GM19372 (cell line): ENCODE data around the gene KCNMA1.

Experiments used
- ATAC-seq: cut with Tn5 transposase; IDR thresholded peaks from one replicate; pipeline ENCODE4 v1.9.1; 2021; ENCODE audit warnings: mild to moderate bottlenecking, low read depth, moderate library complexity; ENCODE audit not compliant: unreplicated experiment

The KCNMA1 gene

GRCh38 chr10:76991621-76992020 is 646.0 kb downstream of the KCNMA1 start:
- ATAC-seq, result no peak

GRCh38 chr10:76990561-76990960 is 647.0 kb downstream of the KCNMA1 start:
- no peak for ATAC-seq

GRCh38 chr10:76984559-76985443 is 652.8 kb downstream of the KCNMA1 start:
- peak; percentile 97 for ATAC-seq

- ATAC-seq, result no peak
Measured at GRCh38 chr10:76983624-76984023, 654.0 kb downstream of the KCNMA1 start.

- ATAC-seq, result no peak
Measured at GRCh38 chr10:76982671-76983070, 654.9 kb downstream of the KCNMA1 start.

GRCh38 chr10:76981251-76981650 is 656.4 kb downstream of the KCNMA1 start:
- no peak for ATAC-seq

- ATAC-seq, result no peak
Measured at GRCh38 chr10:76977901-76978300, 659.7 kb downstream of the KCNMA1 start.

- ATAC-seq, result no peak
Measured at GRCh38 chr10:76977046-76977445, 660.6 kb downstream of the KCNMA1 start.

- no peak for ATAC-seq
Measured at GRCh38 chr10:76976142-76976541, 661.5 kb downstream of the KCNMA1 start.

GRCh38 chr10:76975126-76975525 is 662.5 kb downstream of the KCNMA1 start:
- no peak for ATAC-seq

GRCh38 chr10:76974017-76974691 is 663.5 kb downstream of the KCNMA1 start:
- ATAC-seq, result no peak

GRCh38 chr10:76973091-76974016 is 664.3 kb downstream of the KCNMA1 start:
- ATAC-seq, result no peak

- no peak for ATAC-seq
Measured at GRCh38 chr10:76972541-76972940, 665.1 kb downstream of the KCNMA1 start.

- no peak for ATAC-seq
Measured at GRCh38 chr10:76971547-76972170, 665.9 kb downstream of the KCNMA1 start.

GRCh38 chr10:76970711-76971519 is 666.7 kb downstream of the KCNMA1 start:
- ATAC-seq, result no peak

- no peak for ATAC-seq
Measured at GRCh38 chr10:76969366-76969948, 668.2 kb downstream of the KCNMA1 start.

- no peak for ATAC-seq
Measured at GRCh38 chr10:76968483-76968882, 669.1 kb downstream of the KCNMA1 start.

- ATAC-seq, result no peak
Measured at GRCh38 chr10:76962851-76963250, 674.8 kb downstream of the KCNMA1 start.

- ATAC-seq, result no peak
Measured at GRCh38 chr10:76961841-76962240, 675.8 kb downstream of the KCNMA1 start.
